ENCODE data around the gene TMOD1.

- TF ChIP-seq, protein P1, sequence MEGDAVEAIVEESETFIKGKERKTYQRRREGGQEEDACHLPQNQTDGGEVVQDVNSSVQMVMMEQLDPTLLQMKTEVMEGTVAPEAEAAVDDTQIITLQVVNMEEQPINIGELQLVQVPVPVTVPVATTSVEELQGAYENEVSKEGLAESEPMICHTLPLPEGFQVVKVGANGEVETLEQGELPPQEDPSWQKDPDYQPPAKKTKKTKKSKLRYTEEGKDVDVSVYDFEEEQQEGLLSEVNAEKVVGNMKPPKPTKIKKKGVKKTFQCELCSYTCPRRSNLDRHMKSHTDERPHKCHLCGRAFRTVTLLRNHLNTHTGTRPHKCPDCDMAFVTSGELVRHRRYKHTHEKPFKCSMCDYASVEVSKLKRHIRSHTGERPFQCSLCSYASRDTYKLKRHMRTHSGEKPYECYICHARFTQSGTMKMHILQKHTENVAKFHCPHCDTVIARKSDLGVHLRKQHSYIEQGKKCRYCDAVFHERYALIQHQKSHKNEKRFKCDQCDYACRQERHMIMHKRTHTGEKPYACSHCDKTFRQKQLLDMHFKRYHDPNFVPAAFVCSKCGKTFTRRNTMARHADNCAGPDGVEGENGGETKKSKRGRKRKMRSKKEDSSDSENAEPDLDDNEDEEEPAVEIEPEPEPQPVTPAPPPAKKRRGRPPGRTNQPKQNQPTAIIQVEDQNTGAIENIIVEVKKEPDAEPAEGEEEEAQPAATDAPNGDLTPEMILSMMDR (conservative IDR thresholded peaks at IDR 0.05; ENCODE audit: low read depth, low read length): no peak
- TF ChIP-seq EZH2 (IDR thresholded peaks at IDR 0.05; ENCODE audit: low read length, unreplicated experiment): no peak
Observed at GRCh38 chr9:97521576-97522333, 20.3 kb downstream of the TMOD1 start.
